Cerebellar cortex (tissue), 1 donor: ENCODE data around the gene ARHGEF1.

Source experiments
- DNase-seq: peaks from one replicate; pipeline ENCODE4 v3.0.0-alpha.2; 2015; ENCODE audit warnings: low spot score

The ARHGEF1 gene

DNA sequence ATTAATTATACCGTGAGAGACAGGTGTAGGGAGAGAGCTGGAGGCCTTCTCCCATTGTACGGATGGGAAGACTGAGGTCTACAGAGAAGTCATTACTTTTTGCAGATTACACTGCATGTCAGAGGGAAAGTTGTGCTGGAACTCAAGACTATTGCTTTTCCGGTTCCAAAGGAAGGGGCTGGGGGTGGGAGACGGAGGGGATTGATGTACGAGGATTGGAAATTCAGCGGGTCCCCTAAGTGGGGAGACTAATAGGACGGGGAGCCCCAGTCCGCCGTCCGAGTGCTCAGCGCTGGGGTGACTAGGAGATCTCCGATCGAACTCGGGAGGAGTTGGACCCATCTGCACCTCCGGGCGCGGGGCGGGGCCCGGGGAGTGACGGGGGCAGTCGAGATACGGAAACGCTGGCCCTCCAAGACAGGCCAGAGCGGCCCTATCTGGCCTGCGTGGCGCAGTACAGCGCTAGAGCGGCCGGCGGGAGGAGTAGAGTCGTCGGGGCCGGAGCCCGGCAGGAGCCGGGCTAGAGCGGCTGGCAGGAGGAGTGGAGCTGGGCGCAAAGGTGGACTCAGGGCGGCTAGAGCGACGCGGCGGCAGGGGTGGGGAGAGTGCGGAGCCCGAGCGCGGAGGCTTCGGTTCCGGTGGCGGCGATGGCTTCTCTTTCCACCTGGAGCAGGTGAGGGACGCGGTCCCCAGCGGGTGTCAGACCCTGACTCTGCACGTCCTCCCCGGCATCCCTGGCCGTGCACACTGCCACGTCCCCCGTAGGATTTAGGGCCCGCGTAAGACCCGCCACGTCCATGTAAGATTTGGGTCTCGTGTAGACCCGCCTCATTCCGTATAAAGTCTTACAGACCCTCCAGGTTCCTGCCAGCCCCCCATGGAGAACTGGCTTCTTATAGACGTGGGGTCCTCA, 1.1 kb downstream of the ARHGEF1 start:
- DNase-seq = peak; percentile 97

DNA sequence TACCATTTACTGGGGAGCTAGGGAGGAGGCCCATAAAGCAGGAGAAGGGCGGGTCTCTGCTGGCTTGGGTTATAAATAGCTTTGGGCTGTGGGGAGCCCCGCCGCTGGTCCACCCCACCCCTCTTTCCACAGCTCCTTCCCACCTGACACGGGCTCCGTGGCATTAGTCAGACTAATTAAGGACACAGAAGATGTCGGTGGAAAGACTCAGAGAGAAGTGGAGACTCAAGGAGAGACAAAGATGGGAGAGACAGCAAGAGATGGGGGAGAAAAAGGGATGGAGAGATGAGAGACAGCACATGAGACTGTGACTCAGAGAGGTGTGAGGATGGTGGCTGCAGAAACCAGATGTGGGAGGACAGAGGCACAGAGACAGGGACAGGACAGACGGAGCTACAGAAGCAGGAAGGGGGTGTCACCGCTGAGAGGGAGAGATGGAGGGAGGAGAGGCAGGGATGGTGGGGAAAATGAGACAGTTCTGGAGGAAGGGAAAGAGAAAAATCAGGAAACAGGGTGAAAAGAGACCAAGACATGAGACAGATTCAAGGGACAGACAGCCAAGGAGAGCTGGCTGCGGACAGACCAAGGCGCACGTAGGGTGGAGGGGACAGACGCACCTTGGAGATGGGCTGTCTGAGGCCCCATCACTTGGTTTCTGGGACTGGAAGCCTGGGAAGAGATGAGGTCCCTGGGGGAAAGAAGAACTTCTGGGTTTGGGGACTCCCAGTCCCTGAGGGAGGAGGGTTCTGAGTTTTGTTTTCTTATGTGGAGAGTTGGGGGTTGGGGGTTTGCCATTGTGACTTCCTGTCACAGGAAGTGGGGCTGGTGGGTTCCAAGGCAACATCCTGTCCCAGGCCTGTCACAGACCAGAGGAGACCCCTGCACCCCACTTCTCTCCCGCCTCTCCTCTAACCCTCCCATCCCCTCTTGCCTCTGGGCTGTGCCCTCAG, 4.1 kb downstream of the ARHGEF1 start:
- no peak for DNase-seq

DNA sequence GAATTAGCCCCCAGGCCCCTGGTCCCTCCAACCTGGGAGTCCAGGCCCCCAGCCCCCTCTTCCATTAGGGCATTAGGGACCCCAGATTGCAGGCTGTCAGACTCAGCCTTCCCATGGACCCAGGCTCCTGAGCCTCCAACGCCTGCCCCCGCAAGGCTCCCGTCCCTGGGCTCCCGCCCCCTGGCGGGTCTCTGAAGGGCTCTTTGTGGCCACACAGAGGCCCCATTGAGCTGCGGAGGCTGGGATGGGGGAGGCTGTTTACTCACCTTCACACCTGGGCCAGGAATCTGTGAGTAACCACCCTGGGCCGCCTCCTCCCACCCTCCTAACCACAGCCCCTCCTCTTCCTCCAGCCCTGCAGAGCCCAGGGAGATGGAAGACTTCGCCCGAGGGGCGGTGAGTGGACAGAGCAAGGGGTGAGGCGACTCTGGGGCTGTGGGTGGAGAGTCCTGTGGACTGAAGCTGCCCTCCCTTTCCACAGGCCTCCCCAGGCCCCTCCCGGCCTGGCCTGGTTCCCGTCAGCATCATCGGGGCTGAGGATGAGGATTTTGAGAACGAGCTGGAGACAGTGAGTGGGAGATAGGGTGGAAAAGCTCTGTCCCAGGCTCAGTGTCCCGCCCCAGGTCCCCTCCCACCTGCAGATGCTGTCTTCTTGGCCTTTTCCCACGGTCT, 4.9 kb downstream of the ARHGEF1 start:
- no peak for DNase-seq

DNA sequence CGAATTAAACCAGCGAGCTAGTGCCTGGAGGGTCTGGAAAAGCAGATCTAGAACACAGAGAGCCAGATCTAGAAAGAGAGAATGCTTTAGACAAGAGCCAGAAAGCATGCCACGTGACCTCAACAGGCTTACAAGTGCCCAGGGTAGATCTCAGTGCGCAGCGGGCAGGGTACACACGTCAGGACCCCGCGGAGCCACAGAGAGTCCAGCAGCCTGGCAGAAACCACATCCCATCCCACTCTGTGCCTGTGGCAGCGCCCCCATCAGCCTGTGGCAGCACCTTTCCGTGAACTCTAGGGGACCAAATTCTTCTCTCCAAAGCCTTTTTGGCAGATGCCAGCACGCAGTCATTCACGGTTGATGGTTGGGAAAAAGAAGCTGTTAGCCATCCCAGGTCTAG, 5.9 kb downstream of the ARHGEF1 start:
- DNase-seq = no peak

DNA sequence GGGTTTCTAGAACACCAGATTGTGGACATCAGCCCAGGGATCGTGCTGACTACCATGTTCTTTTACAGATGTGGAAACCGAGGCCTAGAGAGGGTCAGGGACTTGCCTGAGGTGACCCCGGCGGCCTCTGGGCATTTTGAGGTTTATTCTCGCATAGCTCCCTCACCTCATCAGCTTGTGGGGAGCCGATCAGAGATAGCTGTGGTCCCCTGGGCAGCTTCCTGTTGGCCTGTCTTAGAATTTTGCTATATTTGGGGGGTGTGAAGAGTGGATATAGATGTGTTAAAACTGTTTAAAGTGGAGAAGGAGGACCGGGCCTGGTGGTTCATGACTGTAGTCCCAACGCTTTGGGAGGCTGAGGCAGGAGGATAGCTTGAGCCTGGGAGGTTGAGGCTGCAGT, 6.9 kb downstream of the ARHGEF1 start:
- DNase-seq = no peak

DNA sequence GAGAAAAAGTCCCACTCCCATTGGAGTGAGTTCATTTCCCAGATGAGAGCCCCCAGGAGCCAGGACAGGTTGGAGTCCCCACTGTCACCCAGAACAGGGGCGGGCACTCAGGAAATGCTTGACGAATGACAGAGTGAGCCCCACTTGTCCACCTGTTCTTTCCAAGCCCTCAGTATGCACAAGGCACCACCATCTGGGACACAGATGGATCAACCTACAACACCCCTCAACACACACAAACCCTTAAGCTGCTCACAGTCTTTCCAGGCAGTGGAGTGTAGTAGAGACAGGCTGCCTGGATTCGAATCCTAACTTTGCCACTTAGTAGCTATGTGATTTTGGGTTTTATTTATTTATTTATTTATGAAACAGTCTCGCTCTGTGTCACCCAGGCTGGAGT, 8.0 kb downstream of the ARHGEF1 start:
- no peak for DNase-seq

DNA sequence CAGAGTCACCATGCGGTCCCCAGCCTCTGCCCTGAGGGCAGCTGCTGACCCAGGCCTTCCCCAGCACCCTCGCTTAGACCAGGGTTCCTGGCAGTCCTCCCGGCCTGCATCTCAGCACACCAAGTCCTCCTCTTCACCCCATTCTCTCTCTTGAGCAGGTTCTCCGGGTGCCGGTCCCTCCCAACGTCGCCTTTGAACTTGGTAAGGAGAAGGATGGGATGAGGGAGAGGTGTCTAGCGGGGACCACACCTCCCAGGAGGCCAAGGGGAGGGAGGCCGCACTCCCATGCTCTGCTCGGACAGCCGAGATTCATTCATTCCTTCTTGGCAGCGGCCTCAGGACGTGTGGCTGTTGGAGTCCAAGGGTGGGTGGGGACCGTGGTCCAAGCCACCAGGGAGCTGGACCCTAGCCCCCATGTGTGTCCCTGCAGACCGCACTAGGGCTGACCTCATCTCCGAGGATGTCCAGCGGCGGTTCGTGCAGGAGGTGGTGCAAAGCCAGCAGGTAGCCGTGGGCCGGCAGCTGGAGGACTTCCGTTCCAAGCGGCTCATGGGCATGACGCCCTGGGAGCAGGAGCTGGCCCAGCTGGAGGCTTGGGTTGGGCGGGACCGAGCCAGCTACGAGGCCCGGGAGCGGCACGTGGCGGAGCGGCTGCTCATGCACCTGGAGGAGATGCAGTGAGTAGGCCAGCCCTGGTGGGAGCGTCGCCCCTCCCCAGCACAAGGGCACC, 9.4 kb downstream of the ARHGEF1 start:
- no peak for DNase-seq

DNA sequence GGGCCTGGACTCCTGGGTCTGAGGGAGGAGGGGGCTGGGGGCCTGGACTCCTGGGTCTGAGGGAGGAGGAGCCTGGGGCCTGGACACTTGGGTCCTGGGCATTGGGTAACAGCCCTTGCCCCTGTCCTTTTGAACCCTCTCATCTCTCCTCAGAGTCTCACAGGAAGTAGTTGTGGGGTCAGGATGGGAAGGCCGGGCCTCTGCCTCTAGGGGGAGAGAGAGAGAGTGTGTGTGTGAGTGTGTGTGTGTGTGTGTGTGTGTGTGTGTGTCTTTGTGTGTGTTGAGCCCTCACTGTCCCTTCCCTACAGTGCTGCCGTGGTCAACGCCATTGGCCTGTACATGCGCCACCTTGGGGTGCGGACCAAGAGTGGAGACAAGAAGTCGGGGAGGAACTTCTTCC, 10.9 kb downstream of the ARHGEF1 start:
- DNase-seq = peak; percentile 33

DNA sequence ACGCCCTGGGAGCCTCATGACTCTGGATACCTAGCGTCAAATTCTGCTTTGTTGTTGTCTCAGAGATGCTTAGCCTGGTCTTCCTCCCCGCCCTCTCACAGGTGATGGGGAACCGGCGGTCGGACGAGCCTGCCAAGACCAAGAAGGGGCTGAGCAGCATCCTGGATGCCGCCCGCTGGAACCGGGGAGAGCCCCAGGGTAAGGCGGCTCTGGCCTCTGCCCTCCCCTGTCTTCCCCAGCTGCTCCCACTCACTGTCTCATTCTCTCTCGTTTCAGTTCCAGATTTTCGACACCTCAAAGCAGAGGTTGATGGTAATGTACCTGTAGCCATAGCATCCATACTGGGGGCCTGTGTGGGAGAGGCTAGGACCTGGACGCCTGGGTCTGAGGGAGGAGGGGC, 11.4 kb downstream of the ARHGEF1 start:
- no peak for DNase-seq

DNA sequence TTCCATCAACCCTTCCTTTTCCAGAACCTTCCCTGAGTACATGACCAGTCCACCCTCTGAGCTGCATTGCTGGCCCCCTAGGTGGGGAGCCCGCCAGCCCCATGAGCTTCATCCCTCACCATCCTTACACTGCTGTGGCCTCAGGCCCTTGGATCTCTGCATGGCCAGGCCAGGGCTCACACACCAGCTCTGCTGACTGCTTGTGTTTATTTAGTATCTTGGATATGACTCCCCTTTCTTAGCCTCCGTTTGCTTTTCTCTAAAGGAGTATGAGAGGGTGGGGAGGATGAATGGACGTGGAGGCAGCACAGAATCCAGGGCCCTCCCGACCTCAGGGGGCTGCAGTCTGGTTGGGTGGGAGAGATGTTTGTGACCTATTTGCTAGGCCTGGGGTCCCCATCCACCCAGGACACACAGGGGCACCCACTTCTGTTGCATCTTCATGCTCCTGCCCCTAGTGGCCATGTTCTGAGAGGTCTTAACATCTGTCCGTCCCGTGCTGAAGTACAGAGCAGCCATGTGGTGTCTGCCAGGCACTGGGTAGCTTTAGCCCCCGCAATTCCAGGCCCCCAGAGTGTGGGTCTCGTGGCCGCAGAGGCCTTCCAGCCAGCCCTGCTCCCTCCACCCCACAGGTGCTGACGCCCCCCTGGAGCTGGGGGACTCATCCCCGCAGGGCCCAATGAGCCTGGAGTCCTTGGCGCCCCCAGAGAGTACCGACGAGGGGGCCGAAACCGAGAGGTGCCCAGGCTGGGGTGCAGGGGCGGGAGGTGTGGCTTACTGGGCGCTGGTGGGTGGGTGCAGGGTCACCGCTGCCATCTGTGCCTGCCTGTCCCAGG, 13.0 kb downstream of the ARHGEF1 start:
- DNase-seq = peak; percentile 28

DNA sequence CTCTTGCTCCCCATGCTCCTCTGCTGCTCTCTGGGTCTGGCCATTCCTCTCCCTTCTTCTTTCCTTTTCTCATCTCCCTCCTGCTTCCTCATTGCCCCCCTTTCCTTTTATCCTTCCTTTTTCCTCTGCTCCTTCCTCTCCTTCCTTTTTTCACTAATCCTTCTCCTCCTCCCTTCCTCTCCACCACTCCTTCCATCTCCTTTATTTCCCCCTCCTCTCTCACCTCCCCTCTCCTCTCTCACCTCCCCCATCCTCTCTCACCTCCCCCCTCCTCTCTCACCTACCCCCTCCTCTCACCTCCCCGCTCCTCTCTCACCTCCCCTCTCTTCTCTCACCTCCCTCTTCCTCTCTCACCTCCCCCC, 13.6 kb downstream of the ARHGEF1 start:
- DNase-seq = no peak

DNA sequence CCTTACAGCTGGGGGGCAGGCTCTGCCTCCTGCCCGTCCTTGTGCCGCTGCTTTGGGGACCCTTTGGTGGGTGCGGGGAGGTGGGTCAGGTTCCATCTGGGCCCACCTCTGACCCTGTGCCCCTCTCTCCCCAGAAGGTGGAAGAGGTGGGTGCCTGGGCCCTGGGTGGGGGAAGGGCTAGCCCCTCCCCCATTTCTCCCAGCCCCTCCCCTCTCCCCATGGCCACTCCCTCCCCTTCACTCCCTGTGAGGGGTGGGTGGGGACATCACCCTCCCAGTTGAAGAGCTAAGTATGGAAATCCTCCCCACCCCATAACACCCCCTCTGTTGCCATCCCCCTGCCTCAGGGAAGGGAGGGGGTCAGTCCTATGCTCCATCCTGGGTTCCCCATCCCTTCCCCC, 14.2 kb downstream of the ARHGEF1 start:
- no peak for DNase-seq

DNA sequence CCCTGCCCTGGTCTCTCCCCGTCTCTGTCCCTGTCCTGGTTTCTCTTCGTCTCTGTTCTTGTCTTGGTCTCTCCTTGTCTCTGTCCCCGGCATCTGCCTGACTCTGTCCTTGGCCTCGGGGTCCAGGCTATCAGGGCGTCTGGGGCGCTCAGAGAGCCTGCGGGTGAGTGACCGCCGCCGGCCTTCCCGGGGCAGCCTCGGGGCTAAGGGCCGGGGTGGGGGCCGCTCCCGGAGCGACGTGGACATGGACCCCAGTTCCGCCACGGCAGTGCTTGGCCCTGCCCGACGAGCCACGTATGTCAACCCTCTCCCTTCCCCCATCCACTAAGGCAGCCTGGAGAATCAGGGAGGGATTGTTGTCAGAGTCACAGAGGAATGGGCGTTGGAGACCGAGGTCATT, 14.8 kb downstream of the ARHGEF1 start:
- DNase-seq = no peak

DNA sequence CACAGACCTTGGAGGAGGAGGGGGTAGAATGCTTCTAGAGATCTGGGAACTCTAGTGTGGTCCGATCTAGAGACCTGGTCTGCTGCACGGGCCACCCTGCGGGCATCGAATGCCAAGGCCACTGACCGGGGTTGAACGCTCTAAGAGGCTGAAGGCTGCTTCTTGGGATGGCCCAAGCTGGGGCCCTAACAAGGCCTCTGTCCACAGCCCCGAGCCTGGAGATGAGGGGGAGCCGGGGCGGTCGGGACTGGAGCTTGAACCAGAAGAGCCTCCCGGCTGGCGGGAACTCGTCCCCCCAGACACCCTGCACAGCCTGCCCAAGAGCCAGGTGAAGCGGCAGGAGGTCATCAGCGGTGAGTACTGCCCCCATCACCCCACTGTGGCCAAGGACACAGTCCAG, 15.3 kb downstream of the ARHGEF1 start:
- DNase-seq = no peak

DNA sequence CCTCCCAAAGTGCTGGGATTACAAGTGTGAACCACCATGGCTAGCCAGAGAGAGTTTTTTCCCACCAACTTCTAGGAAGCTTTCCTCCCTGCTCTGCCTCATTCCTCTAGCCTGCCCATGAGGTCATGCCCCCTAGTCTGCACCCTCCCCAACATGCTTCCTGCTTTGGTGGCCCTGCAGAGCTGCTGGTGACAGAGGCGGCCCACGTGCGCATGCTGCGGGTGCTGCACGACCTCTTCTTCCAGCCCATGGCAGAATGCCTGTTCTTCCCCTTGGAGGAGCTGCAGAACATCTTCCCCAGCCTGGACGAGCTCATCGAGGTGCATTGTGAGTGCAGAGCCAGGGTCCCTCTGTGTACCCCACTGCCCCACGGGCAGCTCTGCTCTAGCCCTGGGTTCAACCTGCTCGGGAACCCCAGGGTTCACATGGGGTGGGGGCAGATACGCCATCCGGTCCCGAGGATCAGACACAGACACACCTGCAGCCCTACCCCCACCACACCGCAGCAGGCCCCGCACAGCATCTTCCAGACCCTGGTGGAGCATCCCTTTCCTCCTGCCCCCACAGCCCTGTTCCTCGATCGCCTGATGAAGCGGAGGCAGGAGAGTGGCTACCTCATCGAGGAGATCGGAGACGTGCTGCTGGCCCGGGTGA, 18.9 kb downstream of the ARHGEF1 start:
- DNase-seq = no peak

DNA sequence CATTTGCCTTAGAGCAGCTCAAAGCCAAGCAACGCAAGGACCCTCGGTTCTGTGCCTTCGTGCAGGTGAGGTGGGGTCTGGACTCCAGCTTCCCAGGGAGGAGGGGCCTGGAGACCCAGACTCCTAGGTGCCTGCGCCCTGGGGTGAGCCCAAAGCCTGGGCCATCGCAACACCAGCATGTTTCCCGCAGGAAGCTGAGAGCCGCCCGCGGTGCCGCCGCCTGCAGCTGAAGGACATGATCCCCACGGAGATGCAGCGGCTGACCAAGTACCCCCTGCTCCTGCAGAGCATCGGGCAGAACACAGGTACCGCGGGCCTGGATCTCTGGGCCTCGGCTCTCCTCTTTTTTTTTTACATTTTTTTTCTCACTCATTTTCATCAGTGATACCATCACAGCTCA, 19.6 kb downstream of the ARHGEF1 start:
- DNase-seq = no peak

DNA sequence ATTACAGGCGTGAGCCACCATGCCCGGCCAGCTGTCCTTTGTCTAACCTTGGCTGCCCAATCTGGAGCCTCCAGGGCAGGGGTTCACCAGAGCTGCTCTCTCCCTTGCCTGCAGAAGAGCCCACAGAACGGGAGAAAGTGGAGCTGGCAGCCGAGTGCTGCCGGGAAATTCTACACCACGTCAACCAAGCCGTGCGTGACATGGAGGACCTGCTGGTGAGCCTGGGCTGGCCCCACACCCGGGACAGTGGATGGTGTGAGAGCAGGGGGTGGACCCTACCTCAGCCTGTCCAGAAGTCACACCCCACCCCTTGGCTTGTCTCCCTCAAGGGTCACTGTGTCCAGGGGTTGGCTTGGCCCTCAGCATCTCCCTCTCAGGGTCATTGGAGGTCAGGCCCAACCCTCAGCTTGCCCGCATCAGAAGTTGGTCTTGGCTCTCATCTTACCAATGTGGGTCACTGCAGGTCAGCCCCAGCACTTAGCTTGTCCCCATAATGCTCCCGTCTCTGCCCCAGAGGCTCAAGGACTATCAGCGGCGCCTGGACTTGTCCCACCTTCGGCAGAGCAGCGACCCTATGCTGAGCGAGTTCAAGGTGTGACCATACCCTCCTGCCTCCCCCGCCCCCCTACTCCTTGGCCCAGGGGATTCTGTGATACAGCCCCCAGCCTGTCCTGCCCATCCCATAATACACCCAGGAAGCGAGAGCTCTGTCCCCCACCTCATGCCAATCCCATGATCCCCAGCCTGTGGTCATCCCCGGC, 20.4 kb downstream of the ARHGEF1 start:
- DNase-seq = no peak

DNA sequence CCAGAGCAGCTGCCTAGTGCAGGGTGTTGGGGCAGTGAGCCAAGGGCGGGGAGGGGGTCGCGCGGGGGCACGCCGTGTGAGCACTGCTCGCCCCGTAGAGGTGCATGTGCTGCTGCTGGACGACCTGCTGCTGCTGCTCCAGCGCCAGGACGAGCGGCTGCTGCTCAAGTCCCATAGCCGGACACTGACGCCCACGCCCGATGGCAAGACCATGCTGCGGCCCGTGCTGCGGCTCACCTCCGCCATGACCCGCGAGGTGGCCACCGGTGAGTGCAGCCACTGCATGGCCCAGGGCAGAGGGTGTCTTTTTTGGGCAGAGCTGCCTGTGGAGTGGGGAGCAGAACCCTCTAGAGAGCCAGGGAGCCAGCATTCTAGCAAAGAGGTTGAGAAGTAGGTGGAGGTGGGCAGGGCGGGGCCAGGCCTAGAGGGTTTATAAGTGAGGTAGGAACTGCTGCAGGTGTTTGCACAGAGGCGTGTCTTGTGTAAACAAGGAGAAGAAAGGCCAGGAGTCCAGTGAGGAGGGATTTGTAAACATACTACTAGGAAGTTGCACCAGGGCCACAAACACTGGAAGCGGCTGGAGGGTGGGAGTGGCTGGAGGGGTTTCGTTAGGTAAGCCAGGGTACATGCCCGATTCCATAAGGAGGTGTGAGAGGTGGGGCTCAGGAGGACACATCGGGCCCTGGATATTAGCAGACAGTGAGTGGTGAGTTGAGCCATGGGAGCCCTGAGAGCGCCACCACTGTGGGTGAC, 21.3 kb downstream of the ARHGEF1 start:
- no peak for DNase-seq
